G401 (cell line): Measurements from ENCODE around the gene CELSR1. TPM values are rescaled to one million over a fixed set of nuclear protein-coding genes. Genes with fewer than 3 reads are reported as not detected.

Experiments used
- DNase-seq: peaks from one replicate; pipeline ENCODE4 v3.0.0-alpha.2; 2015; ENCODE audit warnings: low spot score
- in situ Hi-C: cut with HindIII; loops from 2 replicates; pipeline ENCODE4 v1.10.0; 2016; ENCODE audit warnings: low sequenced_read_pairs, mixed read lengths
- total RNA-seq: library from RNA; depleted of rRNA; stranded (reverse); fragments of >200 nt; shearing (Covaris generic); gene quantifications from 2 replicates; pipeline ENCODE4 v1.2.3, GENCODE V29; 2014

Gene CELSR1
- total RNA-seq, 1 experiment from 2014 or later, result 10.1 TPM

GRCh38 chr22:46379066-46379930, 158.1 kb downstream of the CELSR1 start:
- no peak for DNase-seq
- in situ Hi-C loops, result no loop called here

DNA sequence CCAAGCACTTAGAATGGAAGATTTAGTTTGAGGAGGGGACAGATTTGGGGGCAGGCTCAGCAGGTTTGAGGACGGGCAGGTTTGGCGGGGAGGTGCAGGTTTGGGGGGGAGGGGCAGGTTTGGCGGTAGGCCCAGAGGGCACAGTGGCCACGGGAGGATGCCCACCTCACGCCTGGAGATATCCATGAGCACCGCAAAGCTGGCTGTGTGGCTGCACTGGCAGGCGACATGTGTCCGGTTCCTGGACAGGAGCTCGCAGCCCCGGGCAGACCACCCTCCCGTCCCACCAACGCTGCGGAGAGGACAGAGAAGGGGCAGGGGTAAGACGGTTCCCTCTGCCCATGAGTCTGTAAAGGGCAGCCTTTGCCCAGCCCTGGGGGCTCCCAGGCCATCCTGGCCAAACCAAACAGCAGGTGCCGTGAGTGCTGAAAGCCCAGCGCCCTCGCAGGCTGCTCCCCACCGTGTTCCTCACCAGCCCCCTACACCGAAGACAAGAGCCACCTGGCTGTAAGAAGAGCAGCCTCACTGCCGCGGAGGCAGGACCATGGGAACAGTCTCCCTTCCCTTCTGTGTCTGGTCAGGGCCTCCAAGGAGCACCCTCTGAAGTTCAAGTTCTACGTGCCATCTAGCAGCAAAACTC, 158.9 kb downstream of the CELSR1 start:
- DNase-seq, result no peak
- in situ Hi-C loops, result no loop called here

GRCh38 chr22:46377525-46378425, 159.6 kb downstream of the CELSR1 start:
- no peak for DNase-seq

GRCh38 chr22:46376908-46377524, 160.4 kb downstream of the CELSR1 start:
- DNase-seq, result no peak
- in situ Hi-C loops, result no loop called here

More at GRCh38 chr22:46377525-46378425, 159.6 kb downstream of the CELSR1 start:
- in situ Hi-C loops, result no loop called here

DNA sequence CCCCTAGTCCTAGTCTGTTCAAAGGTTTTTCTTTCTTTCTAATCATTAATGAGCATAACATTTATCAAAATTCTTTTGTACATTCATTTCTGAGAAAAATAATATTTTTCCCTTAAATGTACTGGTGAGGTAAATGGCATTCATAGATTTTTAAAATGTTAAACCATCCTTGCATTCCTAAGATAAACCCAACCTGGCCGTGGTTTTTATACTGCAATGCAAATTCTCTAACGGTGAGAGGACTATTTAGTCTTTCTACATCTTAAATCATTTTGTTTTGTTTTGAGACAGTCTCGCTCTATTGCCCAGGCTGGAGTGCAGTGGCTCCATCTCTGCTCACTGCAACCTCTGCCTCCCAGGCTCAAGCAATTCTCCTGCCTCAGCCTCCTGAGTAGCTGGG, 161.3 kb downstream of the CELSR1 start:
- in situ Hi-C loops, result no loop called here
- no peak for DNase-seq

GRCh38 chr22:46374663-46375474, 162.6 kb downstream of the CELSR1 start:
- in situ Hi-C loops, result no loop called here
- no peak for DNase-seq

GRCh38 chr22:46373921-46374662, 163.3 kb downstream of the CELSR1 start:
- no peak for DNase-seq
- in situ Hi-C loops, result no loop called here

GRCh38 chr22:46373159-46373558, 164.3 kb downstream of the CELSR1 start:
- DNase-seq, result no peak
- in situ Hi-C loops, result no loop called here

DNA sequence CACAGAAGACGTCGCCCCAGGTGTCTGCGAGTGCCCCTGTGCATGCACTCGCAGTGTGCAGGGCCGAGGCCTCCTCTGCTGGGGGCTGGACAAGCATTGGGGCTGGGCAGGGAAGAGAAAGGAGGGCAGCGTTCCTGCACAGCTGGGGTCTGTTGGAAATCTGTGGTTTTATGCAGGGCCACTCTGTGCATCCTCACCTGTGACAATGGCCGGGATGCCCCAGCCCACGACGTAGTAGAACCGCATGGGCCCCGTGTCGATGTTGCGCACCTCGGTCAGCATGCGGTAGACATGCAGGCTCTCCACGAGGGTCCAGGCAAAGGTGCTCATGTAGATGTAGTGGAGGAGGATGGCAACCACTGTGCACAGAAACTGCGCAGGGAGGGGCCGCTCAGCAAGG, 164.7 kb downstream of the CELSR1 start:
- in situ Hi-C loops, result no loop called here
- DNase-seq, result no peak

- in situ Hi-C loops, result no loop called here
- no peak for DNase-seq
Observed at GRCh38 chr22:46371623-46372226, 165.7 kb downstream of the CELSR1 start.

GRCh38 chr22:46370584-46371291, 166.7 kb downstream of the CELSR1 start:
- in situ Hi-C loops, result no loop called here

GRCh38 chr22:46369716-46370583, 167.5 kb downstream of the CELSR1 start:
- in situ Hi-C loops, result no loop called here
- DNase-seq, result no peak

More at GRCh38 chr22:46370584-46371291, 166.7 kb downstream of the CELSR1 start:
- no peak for DNase-seq

DNA sequence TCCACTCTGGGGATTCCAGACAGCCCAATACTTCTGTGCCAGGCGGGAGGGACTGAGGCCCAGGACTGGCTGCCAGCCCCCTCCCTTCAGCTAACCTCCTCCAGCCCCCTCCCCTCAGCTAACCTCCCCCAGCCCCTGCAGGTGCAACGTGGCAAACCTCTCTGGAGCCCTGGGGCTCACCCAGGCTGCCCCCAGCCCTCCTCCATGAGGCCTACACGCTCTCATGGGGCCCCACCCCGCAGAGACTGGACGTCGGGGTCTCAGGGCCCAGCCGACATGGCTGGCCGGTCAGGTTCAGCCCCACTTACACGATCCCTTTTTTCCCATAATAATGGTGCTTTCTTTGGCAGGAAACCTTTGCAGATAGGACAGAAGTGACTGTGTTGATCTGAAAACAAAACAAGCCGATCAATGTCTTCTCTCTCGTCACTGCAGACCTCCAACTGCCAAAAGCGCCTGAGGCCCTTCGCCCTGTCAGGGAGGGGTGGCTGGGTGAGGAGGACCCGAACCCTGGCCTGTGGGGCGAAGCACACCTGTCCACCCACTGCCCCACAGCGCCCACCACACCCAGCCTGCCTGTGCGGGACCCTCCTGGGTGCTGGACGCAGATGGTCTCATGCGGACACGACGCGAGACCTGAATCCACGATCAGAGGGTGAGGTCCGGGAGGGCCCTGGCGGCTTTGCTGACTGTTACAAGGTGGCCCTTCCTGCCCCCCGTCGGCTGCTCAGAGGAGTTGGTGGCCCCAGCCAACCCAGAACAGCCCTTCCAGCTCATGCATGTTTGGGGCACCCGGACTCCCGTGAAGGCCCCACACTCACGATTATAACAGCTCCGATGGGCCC, 168.3 kb downstream of the CELSR1 start:
- in situ Hi-C loops, result no loop called here
- no peak for DNase-seq

DNA sequence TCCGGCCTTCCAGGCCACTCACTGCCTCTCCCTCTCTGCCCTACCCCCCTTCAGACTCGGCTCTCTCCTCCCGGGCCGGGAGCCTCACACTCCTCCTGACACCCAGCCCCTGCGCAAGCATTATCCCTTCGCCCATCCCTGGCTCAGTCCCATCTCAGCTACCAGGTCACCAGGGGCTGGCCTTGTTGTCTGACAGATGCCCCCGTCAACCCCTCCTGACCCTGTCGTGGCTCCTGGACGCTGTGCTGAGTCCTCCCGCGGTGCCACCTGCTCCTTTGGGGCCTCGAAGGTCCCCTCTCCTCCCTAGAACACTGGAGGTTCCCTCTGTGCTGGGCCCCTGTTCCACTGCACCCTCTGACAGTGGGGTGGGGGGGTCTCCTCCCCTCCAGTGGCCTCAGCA, 169.0 kb downstream of the CELSR1 start:
- in situ Hi-C loops, result no loop called here
- no peak for DNase-seq

GRCh38 chr22:46367707-46368191, 169.7 kb downstream of the CELSR1 start:
- in situ Hi-C loops, result no loop called here

More at GRCh38 chr22:46367707-46368191, 169.7 kb downstream of the CELSR1 start:
- DNase-seq, result no peak
